HAP-1 (cell line): ENCODE data around the gene THSD7B.

ENCODE experiments used
- DNase-seq, 2 experiments: peaks; one replicate each; pipeline ENCODE4 v3.0.0-alpha.2; 2016 to 2020; ENCODE audit warnings: low spot score in 2 of 2
- H3K27me3 ChIP-seq: fragments of 250-450 bp; sonication (Bioruptor Pico); 2 replicates; pipeline ENCODE4 v1.5.1; 2020; ENCODE audit warnings: low read depth, mild to moderate bottlenecking, moderate library complexity
- H3K36me3 ChIP-seq: fragments of 250-450 bp; sonication (Bioruptor Pico); replicated peaks from 2 replicates; pipeline ENCODE4 v1.5.1; 2020; ENCODE audit warnings: mild to moderate bottlenecking
- H3K4me1 ChIP-seq: fragments of 250-450 bp; sonication (Bioruptor Pico); 2 replicates; pipeline ENCODE4 v1.5.1; 2020; ENCODE audit warnings: mild to moderate bottlenecking
- H3K4me3 ChIP-seq: fragments of 250-450 bp; sonication (Bioruptor Pico); 2 replicates; pipeline ENCODE4 v1.5.1; 2020; ENCODE audit warnings: mild to moderate bottlenecking, moderate library complexity
- H3K9me3 ChIP-seq: fragments of 250-450 bp; sonication (Bioruptor Pico); 2 replicates; pipeline ENCODE4 v1.5.1; 2020; ENCODE audit warnings: mild to moderate bottlenecking, moderate library complexity
- in situ Hi-C: fragments of 300-500 bp; cut with MboI; formaldehyde crosslinking; loops from 3 replicates; pipeline ENCODE4 v1.14.3; 2020; ENCODE audit warnings: low sequenced_read_pairs, inconsistent platforms, mixed read lengths

Gene THSD7B

GRCh38 chr2:137172162-137172561 is 406.8 kb downstream of the THSD7B start:
- Histone ChIP-seq H3K27me3 (no peaks in the 10 kb centered on the region), H3K4me1 (peaks cover 4% of the 10 kb centered on the region), H3K36me3 (no peaks in the 10 kb centered on the region), H3K9me3 (no peaks in the 10 kb centered on the region), H3K4me3 (no peak overlapping the region)
- in situ Hi-C loops, result no loop called here
- DNase-seq, result no peak

- no peaks in the 10 kb centered on the region for H3K27me3 ChIP-seq
- in situ Hi-C loops, result no loop called here
- peaks cover 7% of the 10 kb centered on the region for H3K4me1 ChIP-seq
- H3K4me3 ChIP-seq, result no peak overlapping the region
- H3K36me3 ChIP-seq, result no peaks in the 10 kb centered on the region
- DNase-seq, result peak in 1 of 2 experiments; percentile 25
- H3K9me3 ChIP-seq, result no peaks in the 10 kb centered on the region
Measured at GRCh38 chr2:137173463-137173862, 408.1 kb downstream of the THSD7B start.

- in situ Hi-C loops, result no loop called here
- Histone ChIP-seq H3K4me3 (no peak overlapping the region), H3K27me3 (no peaks in the 10 kb centered on the region), H3K4me1 (peaks cover 15% of the 10 kb centered on the region), H3K9me3 (no peaks in the 10 kb centered on the region), H3K36me3 (no peaks in the 10 kb centered on the region)
- DNase-seq, result no peak
Measured at GRCh38 chr2:137175246-137175645, 409.9 kb downstream of the THSD7B start.

GRCh38 chr2:137178951-137179377 is 413.6 kb downstream of the THSD7B start:
- Histone ChIP-seq H3K4me3 (no peak overlapping the region), H3K4me1 (peaks cover 15% of the 10 kb centered on the region), H3K27me3 (no peaks in the 10 kb centered on the region), H3K36me3 (no peaks in the 10 kb centered on the region), H3K9me3 (no peaks in the 10 kb centered on the region)
- DNase-seq, result peak in 1 of 2 experiments; percentile 78
- in situ Hi-C loops, result no loop called here

GRCh38 chr2:137179542-137179941 is 414.2 kb downstream of the THSD7B start:
- no peaks in the 10 kb centered on the region for H3K27me3 ChIP-seq
- DNase-seq, result no peak
- no peaks in the 10 kb centered on the region for H3K9me3 ChIP-seq
- H3K36me3 ChIP-seq, result no peaks in the 10 kb centered on the region
- no peak overlapping the region for H3K4me3 ChIP-seq
- H3K4me1 ChIP-seq, result peaks cover 15% of the 10 kb centered on the region
- in situ Hi-C loops, result no loop called here

- H3K4me3 ChIP-seq, result no peak overlapping the region
- in situ Hi-C loops, result no loop called here
- DNase-seq, result no peak
- no peaks in the 10 kb centered on the region for H3K36me3 ChIP-seq
- H3K4me1 ChIP-seq, result peaks cover 15% of the 10 kb centered on the region
- no peaks in the 10 kb centered on the region for H3K27me3 ChIP-seq
- no peaks in the 10 kb centered on the region for H3K9me3 ChIP-seq
Measured at GRCh38 chr2:137180012-137180411, 414.7 kb downstream of the THSD7B start.

- no peak for DNase-seq
- no peaks in the 10 kb centered on the region for H3K36me3 ChIP-seq
- no peaks in the 10 kb centered on the region for H3K27me3 ChIP-seq
- H3K4me3 ChIP-seq, result no peak overlapping the region
- in situ Hi-C loops, result no loop called here
- H3K4me1 ChIP-seq, result peaks cover 15% of the 10 kb centered on the region
- no peaks in the 10 kb centered on the region for H3K9me3 ChIP-seq
Measured at GRCh38 chr2:137181370-137181769, 416.0 kb downstream of the THSD7B start.

GRCh38 chr2:137182071-137182470 is 416.7 kb downstream of the THSD7B start:
- no peak overlapping the region for H3K4me3 ChIP-seq
- no peaks in the 10 kb centered on the region for H3K27me3 ChIP-seq
- H3K4me1 ChIP-seq, result peaks cover 15% of the 10 kb centered on the region
- H3K9me3 ChIP-seq, result no peaks in the 10 kb centered on the region
- in situ Hi-C loops, result no loop called here
- no peak for DNase-seq
- H3K36me3 ChIP-seq, result no peaks in the 10 kb centered on the region

- DNase-seq, result no peak
- in situ Hi-C loops, result no loop called here
- peaks cover 13% of the 10 kb centered on the region for H3K4me1 ChIP-seq
- no peaks in the 10 kb centered on the region for H3K27me3 ChIP-seq
- no peaks in the 10 kb centered on the region for H3K36me3 ChIP-seq
- H3K4me3 ChIP-seq, result no peak overlapping the region
- H3K9me3 ChIP-seq, result no peaks in the 10 kb centered on the region
Measured at GRCh38 chr2:137183206-137183898, 418.0 kb downstream of the THSD7B start.

GRCh38 chr2:137185378-137186078 is 420.2 kb downstream of the THSD7B start:
- in situ Hi-C loops, result no loop called here
- DNase-seq, result no peak

GRCh38 chr2:137187216-137187615 is 421.9 kb downstream of the THSD7B start:
- no peak for DNase-seq
- in situ Hi-C loops, result no loop called here
- Histone ChIP-seq H3K4me1 (no peaks in the 10 kb centered on the region), H3K9me3 (no peaks in the 10 kb centered on the region), H3K27me3 (no peaks in the 10 kb centered on the region), H3K4me3 (no peak overlapping the region), H3K36me3 (no peaks in the 10 kb centered on the region)

More at GRCh38 chr2:137185378-137186078, 420.2 kb downstream of the THSD7B start:
- no peak overlapping the region for H3K4me3 ChIP-seq
- no peaks in the 10 kb centered on the region for H3K9me3 ChIP-seq
- H3K4me1 ChIP-seq, result no peaks in the 10 kb centered on the region
- H3K36me3 ChIP-seq, result no peaks in the 10 kb centered on the region
- H3K27me3 ChIP-seq, result no peaks in the 10 kb centered on the region

GRCh38 chr2:137190411-137191195 is 425.3 kb downstream of the THSD7B start:
- H3K9me3 ChIP-seq, result no peaks in the 10 kb centered on the region
- DNase-seq, result no peak
- in situ Hi-C loops, result no loop called here
- no peak overlapping the region for H3K4me3 ChIP-seq
- H3K27me3 ChIP-seq, result no peaks in the 10 kb centered on the region
- H3K36me3 ChIP-seq, result no peaks in the 10 kb centered on the region
- H3K4me1 ChIP-seq, result peaks cover 10% of the 10 kb centered on the region

- Histone ChIP-seq H3K4me1 (peaks cover 10% of the 10 kb centered on the region), H3K36me3 (no peaks in the 10 kb centered on the region), H3K27me3 (peaks cover 12% of the 10 kb centered on the region), H3K4me3 (no peak overlapping the region), H3K9me3 (no peaks in the 10 kb centered on the region)
- in situ Hi-C loops, result no loop called here
- DNase-seq, result no peak
Measured at GRCh38 chr2:137192366-137193310, 427.3 kb downstream of the THSD7B start.
